Ramos (cell line): ENCODE measurements around the gene GRK5.

Experiments
- in situ Hi-C: fragments of 300-500 bp; cut with MboI; formaldehyde crosslinking; loops from one replicate; pipeline ENCODE4 v1.14.3; 2022; ENCODE audit warnings: low sequenced_read_pairs; ENCODE audit not compliant: unreplicated experiment

Gene GRK5

DNA sequence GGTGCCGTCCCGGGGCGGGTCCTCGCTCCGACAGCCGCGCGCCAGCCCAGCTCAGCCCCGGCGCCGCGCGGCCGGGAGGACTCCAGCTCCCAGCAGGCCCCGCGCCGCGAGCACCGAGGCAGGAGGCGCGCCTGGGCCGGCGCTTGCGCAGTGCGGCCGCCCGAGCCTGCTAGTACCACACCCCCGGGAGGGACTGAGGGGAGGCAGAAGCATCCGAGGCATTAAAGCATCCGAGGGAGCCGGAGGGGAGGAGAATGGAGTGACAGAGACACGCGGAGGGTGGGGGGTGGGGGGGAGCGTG is at the start of gene GRK5:
Gene GRK5 (plus strand): TSS at position 206 of the 301 bp plus-strand sequence. CDS start 347 bp downstream, outside the sequence.
- in situ Hi-C loops, result loop anchor here (5.0 kb wide), 1 partner anchor 210 kb away; no protein-coding TSS in a partner anchor

DNA sequence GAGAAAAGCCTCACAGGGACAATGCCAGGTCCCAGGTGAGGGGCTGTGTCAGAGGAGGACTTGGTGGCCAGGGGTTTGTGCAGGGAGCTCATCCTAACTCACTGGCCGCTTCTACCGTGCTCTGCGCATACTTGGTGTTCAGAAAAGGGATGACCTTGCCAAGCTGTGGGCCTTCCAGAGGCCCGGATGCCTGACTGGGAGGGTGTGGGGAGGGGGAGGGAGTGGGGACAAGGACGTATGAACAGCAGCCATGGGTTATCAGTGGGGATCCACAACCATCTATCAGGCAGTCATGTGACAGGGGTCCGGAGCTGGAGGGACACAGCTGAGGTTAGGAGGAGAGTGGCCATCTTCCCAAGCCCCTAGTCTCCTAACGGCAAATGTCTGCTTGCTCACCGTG is 48.0 kb upstream of the GRK5 start:
- in situ Hi-C loops, result loop anchor here (25.0 kb wide), 1 partner anchor 397 kb away; the partner anchor contains the start of gene CACUL1

GRCh38 chr10:119161680-119162451 is 45.5 kb upstream of the GRK5 start:
- in situ Hi-C loops, result loop anchor here (25.0 kb wide), 1 partner anchor 400 kb away; the partner anchor contains the start of gene CACUL1

GRCh38 chr10:119162452-119163092 is 44.8 kb upstream of the GRK5 start:
- in situ Hi-C loops, result loop anchor here (25.0 kb wide), 1 partner anchor 400 kb away; the partner anchor contains the start of gene CACUL1

- in situ Hi-C loops, result loop anchor here (25.0 kb wide), 1 partner anchor 403 kb away; the partner anchor contains the start of gene CACUL1
Observed at GRCh38 chr10:119165171-119166117, 41.9 kb upstream of the GRK5 start, which contains the start of gene SFXN4. Gene SFXN4, minus strand, starts transcription at chr10:119165714. Its CDS starts 67 bp downstream, at chr10:119165647.

GRCh38 chr10:119166118-119166500 is 41.3 kb upstream of the GRK5 start:
- in situ Hi-C loops, result loop anchor here (25.0 kb wide), 1 partner anchor 404 kb away; the partner anchor contains the start of gene CACUL1

GRCh38 chr10:119166564-119166963 is 40.8 kb upstream of the GRK5 start:
- in situ Hi-C loops, result loop anchor here (25.0 kb wide), 1 partner anchor 404 kb away; the partner anchor contains the start of gene CACUL1

DNA sequence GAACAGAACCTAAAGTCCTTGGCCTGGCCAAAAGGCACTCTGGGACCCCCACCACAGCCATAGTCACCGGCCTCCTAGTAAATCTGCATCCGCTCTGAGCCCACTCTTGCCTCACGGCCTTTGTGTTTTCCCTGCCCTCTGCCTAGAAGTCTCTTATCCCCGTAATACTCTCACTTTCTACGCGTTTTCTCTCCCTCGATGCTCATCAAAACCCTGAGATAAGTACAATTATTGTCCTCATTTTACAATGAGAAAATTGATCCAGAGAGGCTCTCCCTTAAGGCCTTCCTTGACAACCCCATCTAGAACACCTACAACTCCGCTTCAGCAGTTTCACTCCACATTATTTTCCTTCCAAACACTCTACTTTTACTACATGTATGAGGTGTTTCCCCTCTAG is 40.3 kb upstream of the GRK5 start:
- in situ Hi-C loops, result loop anchor here (25.0 kb wide), 1 partner anchor 405 kb away; the partner anchor contains the start of gene CACUL1

GRCh38 chr10:119174109-119174508 is 33.3 kb upstream of the GRK5 start:
- in situ Hi-C loops, result loop anchor here (25.0 kb wide), 1 partner anchor 412 kb away; the partner anchor contains the start of gene CACUL1

GRCh38 chr10:119176166-119176565 is 31.2 kb upstream of the GRK5 start:
- in situ Hi-C loops, result loop anchor here (25.0 kb wide), 1 partner anchor 614 kb away; no protein-coding TSS in a partner anchor

DNA sequence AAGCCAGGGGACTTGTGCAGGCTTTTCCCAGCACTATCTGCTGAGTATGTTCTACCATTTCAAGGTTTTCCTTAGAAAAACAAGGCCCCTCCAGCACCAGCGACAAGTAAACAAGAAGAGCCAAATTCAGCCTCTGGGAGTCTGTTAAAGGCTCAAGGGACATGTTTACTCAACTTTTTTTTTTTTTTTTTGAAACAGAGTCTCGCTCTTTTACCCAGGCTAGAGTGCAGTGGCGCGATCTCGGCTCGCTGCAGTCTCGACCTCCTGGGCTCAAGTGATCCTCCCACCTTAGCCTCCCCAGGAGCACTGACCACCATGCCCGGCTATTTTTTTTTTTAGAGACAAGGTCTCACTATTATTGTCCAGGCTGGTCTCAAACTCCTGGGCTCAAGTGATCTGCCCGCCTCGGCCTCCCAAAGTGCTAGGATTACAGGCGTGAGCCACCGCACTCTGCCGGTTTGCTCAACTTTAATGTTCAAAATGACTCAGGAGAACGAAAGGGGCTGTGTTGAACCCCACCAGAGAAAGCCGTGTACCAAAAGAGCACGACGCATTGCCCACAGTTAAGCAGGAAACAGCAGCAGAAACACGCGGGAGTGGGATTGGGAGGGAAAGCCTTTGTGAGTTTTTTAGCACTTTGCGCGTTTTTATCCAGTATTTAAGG is 29.5 kb upstream of the GRK5 start:
- in situ Hi-C loops, result loop anchor here (25.0 kb wide), 1 partner anchor 616 kb away; no protein-coding TSS in a partner anchor

- in situ Hi-C loops, result loop anchor here (25.0 kb wide), 1 partner anchor 616 kb away; no protein-coding TSS in a partner anchor
Observed at GRCh38 chr10:119178372-119179119, 28.8 kb upstream of the GRK5 start, which contains the start of gene PRDX3. Gene PRDX3, minus strand, starts transcription at chr10:119178812. Its CDS starts 22 bp downstream, at chr10:119178790.

GRCh38 chr10:119180850-119181400 is 26.4 kb upstream of the GRK5 start:
- in situ Hi-C loops, result loop anchor here (25.0 kb wide), 1 partner anchor 619 kb away; no protein-coding TSS in a partner anchor

DNA sequence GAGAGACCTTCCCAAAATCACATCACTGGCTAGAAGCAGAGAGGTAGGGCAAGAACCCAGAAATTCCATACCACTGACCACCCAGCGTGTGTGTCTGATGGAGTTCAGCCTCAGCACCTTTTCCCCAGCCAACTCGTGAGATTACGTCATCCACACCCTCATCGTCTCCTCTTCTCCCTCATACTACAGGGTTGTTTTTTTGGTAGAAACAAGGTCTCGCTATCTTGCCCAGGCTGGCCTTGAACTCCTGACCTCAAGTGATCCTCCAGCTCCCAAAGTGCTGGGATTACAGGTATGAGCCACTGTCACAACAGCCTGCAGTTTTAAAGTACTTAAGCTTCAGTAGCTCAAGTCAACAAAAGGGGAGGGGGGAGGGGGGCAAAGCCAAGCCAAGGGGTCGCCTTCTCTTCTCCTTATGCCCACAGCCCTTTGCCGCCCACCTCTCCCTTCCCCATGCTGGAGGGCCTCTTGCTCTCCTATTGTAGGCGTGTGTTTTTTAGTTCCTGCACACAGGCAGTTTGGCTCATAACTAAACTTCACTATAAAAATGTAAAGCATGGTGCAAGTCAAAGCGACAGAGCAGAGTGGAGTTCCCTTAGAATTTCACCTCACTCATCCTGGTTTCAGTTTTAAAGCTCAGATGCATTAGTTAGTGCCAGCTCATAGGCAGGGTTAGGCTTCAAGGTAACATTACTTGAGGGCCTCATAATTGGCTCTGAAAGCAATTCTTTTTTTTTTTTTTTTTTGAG is 23.5 kb upstream of the GRK5 start:
- in situ Hi-C loops, result loop anchor here (25.0 kb wide), 1 partner anchor 622 kb away; no protein-coding TSS in a partner anchor

GRCh38 chr10:119189811-119190282 is 17.5 kb upstream of the GRK5 start:
- in situ Hi-C loops, result loop anchor here (10.0 to 25.0 kb wide), 2 partner anchors 628 to 665 kb away; no protein-coding TSS in a partner anchor

GRCh38 chr10:119190353-119190752 is 17.0 kb upstream of the GRK5 start:
- in situ Hi-C loops, result loop anchor here (10.0 to 25.0 kb wide), 2 partner anchors 628 to 664 kb away; no protein-coding TSS in a partner anchor
